ENCODE data around the gene AGAP3. TPM values are rescaled to one million over a fixed set of nuclear protein-coding genes. Genes with fewer than 3 reads are reported as not detected.

AGAP3 gene
- total RNA-seq, 1 experiment from 2014 or later: 103 TPM

DNA sequence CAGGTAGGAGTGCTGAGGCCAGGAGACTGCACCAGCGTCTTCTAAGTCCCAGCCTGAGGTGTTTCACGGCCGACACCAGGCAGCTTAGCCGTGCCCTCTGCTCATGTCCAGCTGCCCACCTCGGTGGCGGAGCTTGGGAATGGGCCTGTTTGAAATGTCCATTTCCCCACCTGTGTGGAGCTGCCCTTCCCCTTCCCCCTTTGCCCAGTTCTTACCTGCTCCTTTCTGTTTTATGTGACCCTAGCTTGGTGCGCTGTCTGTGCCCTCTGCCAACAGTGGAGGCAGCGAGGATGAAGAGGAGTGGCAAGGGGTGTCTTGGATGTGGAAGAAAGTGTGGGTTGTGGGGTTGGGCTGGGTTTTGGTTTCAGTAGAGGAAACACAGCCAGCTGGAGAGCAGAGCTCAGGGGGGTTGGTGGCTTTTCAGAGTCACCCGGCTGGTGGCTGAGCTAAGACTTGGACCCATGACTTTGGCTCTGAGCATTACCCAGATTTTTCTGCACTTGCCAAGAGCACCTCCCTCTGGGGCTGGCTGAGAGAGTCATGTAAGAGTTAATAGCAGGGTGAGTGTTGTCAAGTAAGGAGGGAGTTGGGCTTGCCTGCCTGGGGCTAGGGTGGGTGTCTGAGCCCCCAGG, 43.8 kb downstream of the AGAP3 start:
- in situ Hi-C loops (cut with HindIII; ENCODE audit: low pct_unique_long_range_greater_than_20kb, low sequenced_read_pairs) (no loop called here), intact Hi-C loops (cut with micrococcal nuclease; ENCODE audit: unreplicated experiment) (no loop called here)
- Histone ChIP-seq H3K27me3 (ENCODE audit: control insufficient read depth, insufficient read depth, low read length) (no peaks in the 10 kb centered on the region), H3K27ac (ENCODE audit: low read length) (no peak overlapping the region), H3K4me3 (ENCODE audit: low read depth in 2 of 2, low read length in 2 of 2) (no peak overlapping the region), H3K4me1 (ENCODE audit: control insufficient read depth, insufficient read depth, low read length) (no peaks in the 10 kb centered on the region), H3K9me3 (ENCODE audit: control insufficient read depth, insufficient read depth, low read depth, low read length) (no peaks in the 10 kb centered on the region), H3K36me3 (ENCODE audit: control insufficient read depth, insufficient read depth, low read length) (peaks cover 5% of the 10 kb centered on the region)
- DNase-seq (ENCODE audit: low read depth, low spot score) (no peak), ATAC-seq (no peak)
- TF ChIP-seq, protein P1, sequence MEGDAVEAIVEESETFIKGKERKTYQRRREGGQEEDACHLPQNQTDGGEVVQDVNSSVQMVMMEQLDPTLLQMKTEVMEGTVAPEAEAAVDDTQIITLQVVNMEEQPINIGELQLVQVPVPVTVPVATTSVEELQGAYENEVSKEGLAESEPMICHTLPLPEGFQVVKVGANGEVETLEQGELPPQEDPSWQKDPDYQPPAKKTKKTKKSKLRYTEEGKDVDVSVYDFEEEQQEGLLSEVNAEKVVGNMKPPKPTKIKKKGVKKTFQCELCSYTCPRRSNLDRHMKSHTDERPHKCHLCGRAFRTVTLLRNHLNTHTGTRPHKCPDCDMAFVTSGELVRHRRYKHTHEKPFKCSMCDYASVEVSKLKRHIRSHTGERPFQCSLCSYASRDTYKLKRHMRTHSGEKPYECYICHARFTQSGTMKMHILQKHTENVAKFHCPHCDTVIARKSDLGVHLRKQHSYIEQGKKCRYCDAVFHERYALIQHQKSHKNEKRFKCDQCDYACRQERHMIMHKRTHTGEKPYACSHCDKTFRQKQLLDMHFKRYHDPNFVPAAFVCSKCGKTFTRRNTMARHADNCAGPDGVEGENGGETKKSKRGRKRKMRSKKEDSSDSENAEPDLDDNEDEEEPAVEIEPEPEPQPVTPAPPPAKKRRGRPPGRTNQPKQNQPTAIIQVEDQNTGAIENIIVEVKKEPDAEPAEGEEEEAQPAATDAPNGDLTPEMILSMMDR (IDR thresholded peaks at IDR 0.05): no peak
- TF ChIP-seq, protein P2, sequence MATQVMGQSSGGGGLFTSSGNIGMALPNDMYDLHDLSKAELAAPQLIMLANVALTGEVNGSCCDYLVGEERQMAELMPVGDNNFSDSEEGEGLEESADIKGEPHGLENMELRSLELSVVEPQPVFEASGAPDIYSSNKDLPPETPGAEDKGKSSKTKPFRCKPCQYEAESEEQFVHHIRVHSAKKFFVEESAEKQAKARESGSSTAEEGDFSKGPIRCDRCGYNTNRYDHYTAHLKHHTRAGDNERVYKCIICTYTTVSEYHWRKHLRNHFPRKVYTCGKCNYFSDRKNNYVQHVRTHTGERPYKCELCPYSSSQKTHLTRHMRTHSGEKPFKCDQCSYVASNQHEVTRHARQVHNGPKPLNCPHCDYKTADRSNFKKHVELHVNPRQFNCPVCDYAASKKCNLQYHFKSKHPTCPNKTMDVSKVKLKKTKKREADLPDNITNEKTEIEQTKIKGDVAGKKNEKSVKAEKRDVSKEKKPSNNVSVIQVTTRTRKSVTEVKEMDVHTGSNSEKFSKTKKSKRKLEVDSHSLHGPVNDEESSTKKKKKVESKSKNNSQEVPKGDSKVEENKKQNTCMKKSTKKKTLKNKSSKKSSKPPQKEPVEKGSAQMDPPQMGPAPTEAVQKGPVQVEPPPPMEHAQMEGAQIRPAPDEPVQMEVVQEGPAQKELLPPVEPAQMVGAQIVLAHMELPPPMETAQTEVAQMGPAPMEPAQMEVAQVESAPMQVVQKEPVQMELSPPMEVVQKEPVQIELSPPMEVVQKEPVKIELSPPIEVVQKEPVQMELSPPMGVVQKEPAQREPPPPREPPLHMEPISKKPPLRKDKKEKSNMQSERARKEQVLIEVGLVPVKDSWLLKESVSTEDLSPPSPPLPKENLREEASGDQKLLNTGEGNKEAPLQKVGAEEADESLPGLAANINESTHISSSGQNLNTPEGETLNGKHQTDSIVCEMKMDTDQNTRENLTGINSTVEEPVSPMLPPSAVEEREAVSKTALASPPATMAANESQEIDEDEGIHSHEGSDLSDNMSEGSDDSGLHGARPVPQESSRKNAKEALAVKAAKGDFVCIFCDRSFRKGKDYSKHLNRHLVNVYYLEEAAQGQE (IDR thresholded peaks at IDR 0.05; ENCODE audit: insufficient read depth in 1 of 2, low read depth in 2 of 2, low read length in 1 of 2): no peak
- no peak for TF ChIP-seq TCF7L2 (IDR thresholded peaks at IDR 0.05; ENCODE audit: low read depth, low read length)
- no peak for TF ChIP-seq SIN3A (IDR thresholded peaks at IDR 0.05; ENCODE audit: borderline replicate concordance, insufficient read depth, low read depth, low read length)
- no peak for TF ChIP-seq POLR2AphosphoS5 (IDR thresholded peaks at IDR 0.05; ENCODE audit: low read depth, low read length)
- POLR2A ChIA-PET: no interaction called here
- CTCF ChIA-PET: interaction anchor here (0.6 kb wide), 1 partner anchor 69 kb away, joined by 20 read pairs; no protein-coding TSS in a partner anchor
- no TSS peak for BruUV-seq (replicated peaks)

DNA sequence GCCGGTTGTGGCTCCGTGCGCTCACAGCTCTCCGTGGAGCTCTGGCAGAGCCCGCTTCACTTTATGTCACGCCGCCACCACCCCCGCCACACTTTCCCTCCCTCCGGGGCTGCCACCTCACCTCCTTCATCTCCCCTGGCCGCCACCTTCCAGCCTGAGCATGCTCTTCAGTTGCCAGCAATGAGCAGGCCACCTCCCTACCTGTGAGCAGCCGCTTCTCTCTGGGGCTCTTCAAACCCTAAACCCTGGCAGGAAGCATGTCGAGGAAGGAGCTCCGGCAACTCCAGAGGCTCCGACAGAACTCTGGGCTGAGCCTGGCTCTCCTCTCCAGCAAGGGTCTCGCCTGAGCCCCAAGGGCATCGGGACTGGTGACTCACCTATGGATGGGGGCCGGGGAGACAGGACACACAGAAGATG, 44.5 kb downstream of the AGAP3 start:
- CTCF ChIA-PET: no interaction called here
- in situ Hi-C loops (cut with HindIII; ENCODE audit: low pct_unique_long_range_greater_than_20kb, low sequenced_read_pairs) (no loop called here), intact Hi-C loops (cut with micrococcal nuclease; ENCODE audit: unreplicated experiment) (no loop called here)
- TF ChIP-seq SIN3A (IDR thresholded peaks at IDR 0.05; ENCODE audit: borderline replicate concordance, insufficient read depth, low read depth, low read length) (no peak), TCF7L2 (IDR thresholded peaks at IDR 0.05; ENCODE audit: low read depth, low read length) (no peak)
- TF ChIP-seq, protein P2 (IDR thresholded peaks at IDR 0.05; ENCODE audit: insufficient read depth in 1 of 2, low read depth in 2 of 2, low read length in 1 of 2): no peak
- no peaks in the 10 kb centered on the region for H3K27me3 ChIP-seq (ENCODE audit: control insufficient read depth, insufficient read depth, low read length)
- no TSS peak for BruUV-seq (replicated peaks)
- no peak for ATAC-seq
- no peaks in the 10 kb centered on the region for H3K9me3 ChIP-seq (ENCODE audit: control insufficient read depth, insufficient read depth, low read depth, low read length)
- H3K27ac ChIP-seq (ENCODE audit: low read length): no peak overlapping the region
- POLR2A ChIA-PET: no interaction called here
- no peak for DNase-seq (ENCODE audit: low read depth, low spot score)
- H3K4me1 ChIP-seq (ENCODE audit: control insufficient read depth, insufficient read depth, low read length): no peaks in the 10 kb centered on the region
- no peak overlapping the region for H3K4me3 ChIP-seq (ENCODE audit: low read depth in 2 of 2, low read length in 2 of 2)
- H3K36me3 ChIP-seq (ENCODE audit: control insufficient read depth, insufficient read depth, low read length): peaks cover 5% of the 10 kb centered on the region

Data from Panc1 (cell line).